HG03460 (cell line): Measurements from ENCODE around the gene DGKZ.

Experiments used
- ATAC-seq: cut with Tn5 transposase; IDR thresholded peaks from one replicate; pipeline ENCODE4 v1.9.1; 2021; ENCODE audit not compliant: unreplicated experiment

The DGKZ gene

GRCh38 chr11:46322759-46323158, 24.5 kb upstream of the DGKZ start:
- ATAC-seq: no peak

GRCh38 chr11:46326813-46327416, 20.3 kb upstream of the DGKZ start:
- no peak for ATAC-seq

- no peak for ATAC-seq
These were observed 19.4 kb upstream of the DGKZ start for GRCh38 chr11:46327829-46328228.

- no peak for ATAC-seq
These were observed 17.1 kb upstream of the DGKZ start for GRCh38 chr11:46330154-46330553.

- ATAC-seq: no peak
These were observed 16.5 kb upstream of the DGKZ start for GRCh38 chr11:46330563-46331281.

GRCh38 chr11:46331282-46331984, 15.8 kb upstream of the DGKZ start:
- no peak for ATAC-seq

- ATAC-seq: no peak
These were observed 15.1 kb upstream of the DGKZ start for GRCh38 chr11:46332093-46332567.

GRCh38 chr11:46332568-46333393, 14.5 kb upstream of the DGKZ start:
- no peak for ATAC-seq

GRCh38 chr11:46333394-46333947, 13.8 kb upstream of the DGKZ start:
- ATAC-seq: no peak

- no peak for ATAC-seq
These were observed 13.1 kb upstream of the DGKZ start for GRCh38 chr11:46334211-46334610.

GRCh38 chr11:46335271-46335670, 12.0 kb upstream of the DGKZ start:
- no peak for ATAC-seq

GRCh38 chr11:46335890-46336562, 11.2 kb upstream of the DGKZ start:
- no peak for ATAC-seq

- no peak for ATAC-seq
These were observed 10.6 kb upstream of the DGKZ start for GRCh38 chr11:46336563-46337180.

GRCh38 chr11:46337626-46338345, 9.5 kb upstream of the DGKZ start:
- ATAC-seq: no peak

GRCh38 chr11:46338636-46338987, 8.7 kb upstream of the DGKZ start:
- ATAC-seq: no peak

GRCh38 chr11:46338988-46339666, 8.1 kb upstream of the DGKZ start:
- no peak for ATAC-seq

GRCh38 chr11:46339816-46340215, 7.4 kb upstream of the DGKZ start:
- ATAC-seq: no peak

GRCh38 chr11:46341454-46341853, 5.8 kb upstream of the DGKZ start:
- ATAC-seq: no peak

GRCh38 chr11:46342239-46342638, 5.0 kb upstream of the DGKZ start:
- ATAC-seq: no peak
